ENCODE results near the gene CPE. TPM values are rescaled to one million over a fixed set of nuclear protein-coding genes. Genes with fewer than 3 reads are reported as not detected.

The CPE gene
- total RNA-seq, 1 donor = 6.9 TPM

GRCh38 chr4:165331359-165331758 lies 47.4 kb upstream of the CPE start:
- Histone ChIP-seq H3K79me2 (ENCODE audit: insufficient read depth, low read length) (peaks cover 85% of the 10 kb centered on the region), H3K4me2 (ENCODE audit: insufficient read depth, low read length) (no peak overlapping the region), H3K9me3 (ENCODE audit: low read depth, low read length) (no peaks in the 10 kb centered on the region), H3K27me3 (ENCODE audit: insufficient read depth, low read length) (no peaks in the 10 kb centered on the region), H4K20me1 (ENCODE audit: insufficient read depth, low read length) (peaks cover 10% of the 10 kb centered on the region), H3K4me3 (ENCODE audit: insufficient read depth, low read length) (no peak overlapping the region), H3K4me1 (ENCODE audit: insufficient read depth, low read length) (peaks cover 17% of the 10 kb centered on the region), H3K27ac (ENCODE audit: low read depth, low read length) (no peak overlapping the region), H3K36me3 (ENCODE audit: insufficient read depth, low read length) (peaks cover 6% of the 10 kb centered on the region), H2AFZ (ENCODE audit: low read length) (no peak overlapping the region)
- no peak for TF ChIP-seq CTCF (IDR thresholded peaks at IDR 0.05; ENCODE audit: extremely low read depth, low read depth, low read length)
- no peak for DNase-seq (ENCODE audit: insufficient read length, low spot score, missing footprints)

- H3K4me2 ChIP-seq (ENCODE audit: insufficient read depth, low read length) = no peak overlapping the region
- H3K27ac ChIP-seq (ENCODE audit: low read depth, low read length) = no peak overlapping the region
- no peak overlapping the region for H2AFZ ChIP-seq (ENCODE audit: low read length)
- peaks cover 6% of the 10 kb centered on the region for H3K36me3 ChIP-seq (ENCODE audit: insufficient read depth, low read length)
- DNase-seq (ENCODE audit: insufficient read length, low spot score, missing footprints) = no peak
- no peak overlapping the region for H3K4me3 ChIP-seq (ENCODE audit: insufficient read depth, low read length)
- TF ChIP-seq CTCF (IDR thresholded peaks at IDR 0.05; ENCODE audit: extremely low read depth, low read depth, low read length) = no peak
- no peaks in the 10 kb centered on the region for H3K9me3 ChIP-seq (ENCODE audit: low read depth, low read length)
- peaks cover 90% of the 10 kb centered on the region for H3K79me2 ChIP-seq (ENCODE audit: insufficient read depth, low read length)
- no peaks in the 10 kb centered on the region for H3K27me3 ChIP-seq (ENCODE audit: insufficient read depth, low read length)
- H3K4me1 ChIP-seq (ENCODE audit: insufficient read depth, low read length) = peaks cover 13% of the 10 kb centered on the region
- H4K20me1 ChIP-seq (ENCODE audit: insufficient read depth, low read length) = peaks cover 10% of the 10 kb centered on the region
Measured at GRCh38 chr4:165331823-165332222, 47.0 kb upstream of the CPE start.

GRCh38 chr4:165332502-165332901 lies 46.3 kb upstream of the CPE start:
- H3K4me1 ChIP-seq (ENCODE audit: insufficient read depth, low read length) = peaks cover 11% of the 10 kb centered on the region
- H3K27me3 ChIP-seq (ENCODE audit: insufficient read depth, low read length) = no peaks in the 10 kb centered on the region
- no peak overlapping the region for H3K4me3 ChIP-seq (ENCODE audit: insufficient read depth, low read length)
- H3K4me2 ChIP-seq (ENCODE audit: insufficient read depth, low read length) = no peak overlapping the region
- no peak overlapping the region for H2AFZ ChIP-seq (ENCODE audit: low read length)
- H3K27ac ChIP-seq (ENCODE audit: low read depth, low read length) = no peak overlapping the region
- peaks cover 96% of the 10 kb centered on the region for H3K79me2 ChIP-seq (ENCODE audit: insufficient read depth, low read length)
- peaks cover 10% of the 10 kb centered on the region for H4K20me1 ChIP-seq (ENCODE audit: insufficient read depth, low read length)
- H3K36me3 ChIP-seq (ENCODE audit: insufficient read depth, low read length) = peaks cover 6% of the 10 kb centered on the region
- H3K9me3 ChIP-seq (ENCODE audit: low read depth, low read length) = no peaks in the 10 kb centered on the region
- TF ChIP-seq CTCF (IDR thresholded peaks at IDR 0.05; ENCODE audit: extremely low read depth, low read depth, low read length) = no peak
- DNase-seq (ENCODE audit: insufficient read length, low spot score, missing footprints) = no peak

- H3K4me1 ChIP-seq (ENCODE audit: insufficient read depth, low read length) = no peaks in the 10 kb centered on the region
- H3K4me2 ChIP-seq (ENCODE audit: insufficient read depth, low read length) = no peak overlapping the region
- H3K79me2 ChIP-seq (ENCODE audit: insufficient read depth, low read length) = peaks cover 71% of the 10 kb centered on the region
- no peaks in the 10 kb centered on the region for H3K27me3 ChIP-seq (ENCODE audit: insufficient read depth, low read length)
- no peak for DNase-seq (ENCODE audit: insufficient read length, low spot score, missing footprints)
- H2AFZ ChIP-seq (ENCODE audit: low read length) = no peak overlapping the region
- peaks cover 9% of the 10 kb centered on the region for H4K20me1 ChIP-seq (ENCODE audit: insufficient read depth, low read length)
- no peak overlapping the region for H3K27ac ChIP-seq (ENCODE audit: low read depth, low read length)
- peaks cover 18% of the 10 kb centered on the region for H3K36me3 ChIP-seq (ENCODE audit: insufficient read depth, low read length)
- H3K9me3 ChIP-seq (ENCODE audit: low read depth, low read length) = no peaks in the 10 kb centered on the region
- no peak overlapping the region for H3K4me3 ChIP-seq (ENCODE audit: insufficient read depth, low read length)
- TF ChIP-seq CTCF (IDR thresholded peaks at IDR 0.05; ENCODE audit: extremely low read depth, low read depth, low read length) = no peak
Measured at GRCh38 chr4:165335163-165335703, 43.6 kb upstream of the CPE start.

All from osteoblast (primary cell).